NB4 (cell line): ENCODE measurements around the gene TBCC.
"Not testable (repeated sequence)": the region's sequence is repeated elsewhere in the genome, so short reads cannot be mapped to it uniquely, and the experiment has no call there.

Experiments
- DNase-seq: peaks from one replicate; pipeline ENCODE4 v3.0.0; 2010; ENCODE audit warnings: low read depth
- H3K4me3 ChIP-seq: one replicate; pipeline ENCODE4 v1.5.1; 2011; ENCODE audit warnings: mild to moderate bottlenecking, low read depth, low read length, moderate library complexity
- CTCF ChIP-seq: IDR thresholded peaks from one replicate; pipeline ENCODE4 v1.5.1; 2012; ENCODE audit warnings: low read depth, low read length
- MYC ChIP-seq: IDR thresholded peaks from 2 replicates; pipeline ENCODE4 v1.6.1; 2011; ENCODE audit warnings: low read depth, low read length
- POLR2A ChIP-seq: IDR thresholded peaks from 2 replicates; pipeline ENCODE4 v1.6.1; 2011; ENCODE audit warnings: mild to moderate bottlenecking; ENCODE audit not compliant: insufficient read length; ENCODE audit errors: extremely low read depth
- TF ChIP-seq, protein P1 (sequence below): IDR thresholded peaks from 2 replicates; pipeline ENCODE4 v1.6.1; 2011; ENCODE audit warnings: low read depth, low read length

Gene TBCC

GRCh38 chr6:42709871-42710270 is 36.0 kb downstream of the TBCC start:
- H3K4me3 ChIP-seq = no peak overlapping the region
- TF ChIP-seq, protein P1, sequence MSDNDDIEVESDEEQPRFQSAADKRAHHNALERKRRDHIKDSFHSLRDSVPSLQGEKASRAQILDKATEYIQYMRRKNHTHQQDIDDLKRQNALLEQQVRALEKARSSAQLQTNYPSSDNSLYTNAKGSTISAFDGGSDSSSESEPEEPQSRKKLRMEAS = no peak
- no peak for TF ChIP-seq CTCF
- TF ChIP-seq POLR2A = no peak
- no peak for TF ChIP-seq MYC
- no peak for DNase-seq

- TF ChIP-seq CTCF (no peak), POLR2A (no peak), MYC (no peak)
- TF ChIP-seq, protein P1 = no peak
- no peak overlapping the region for H3K4me3 ChIP-seq
- no peak for DNase-seq
These were observed 37.8 kb downstream of the TBCC start for GRCh38 chr6:42708096-42708495.

- TF ChIP-seq POLR2A (no peak), MYC (no peak), CTCF (no peak)
- TF ChIP-seq, protein P1 = no peak
- no peak overlapping the region for H3K4me3 ChIP-seq
- DNase-seq = no peak
These were observed 38.3 kb downstream of the TBCC start for GRCh38 chr6:42707595-42707994.

DNA sequence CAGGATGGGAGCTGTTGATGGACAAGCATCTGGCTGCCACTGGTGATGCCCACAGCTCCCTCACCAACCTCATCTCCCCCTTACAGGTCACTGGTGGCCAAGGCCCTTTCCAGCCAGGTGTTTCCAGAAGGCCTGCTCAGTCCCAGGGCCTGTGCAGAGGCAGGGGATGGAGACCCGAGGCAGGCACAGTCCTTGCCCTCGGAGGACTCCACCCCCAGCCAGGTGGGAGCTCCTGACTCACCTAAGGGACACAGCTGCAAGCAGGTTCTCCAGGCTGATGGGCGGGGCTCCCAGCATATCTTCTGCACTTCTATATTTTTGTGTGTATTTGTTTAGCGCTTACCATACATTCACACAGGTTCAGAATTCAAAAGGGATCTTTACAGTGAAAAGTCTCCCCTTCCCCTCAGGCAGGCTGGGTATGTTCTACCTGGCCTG is 40.9 kb downstream of the TBCC start:
- no peak for DNase-seq
- TF ChIP-seq MYC (no peak), CTCF (no peak), POLR2A (no peak)
- TF ChIP-seq, protein P1 = no peak

GRCh38 chr6:42704251-42704936 is 41.5 kb downstream of the TBCC start:
- DNase-seq = no peak
- H3K4me3 ChIP-seq = no peak overlapping the region
- no peak for TF ChIP-seq POLR2A
- TF ChIP-seq, protein P1 = no peak
- TF ChIP-seq MYC = no peak
- no peak for TF ChIP-seq CTCF

More for the DNA sequence above, 40.9 kb downstream of the TBCC start:
- no peak overlapping the region for H3K4me3 ChIP-seq

DNA sequence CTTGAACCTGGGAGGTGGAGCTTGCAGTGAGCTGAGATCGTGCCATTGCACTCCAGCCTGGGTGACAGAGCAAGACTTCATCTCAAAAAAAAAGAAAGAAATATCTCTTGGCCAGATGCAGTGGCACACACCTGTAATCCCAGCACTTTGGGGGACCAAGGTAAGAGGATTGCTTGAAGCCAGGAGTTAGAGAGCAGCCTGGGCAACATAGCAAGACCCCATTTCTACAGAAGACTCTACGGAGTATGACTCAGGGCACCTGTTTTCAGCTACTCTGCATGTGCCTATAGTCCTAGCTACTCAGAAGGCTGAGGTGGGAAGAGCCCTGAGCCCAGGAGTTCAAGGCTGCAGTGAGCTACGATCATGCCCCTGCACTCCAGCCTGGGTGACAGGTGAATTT is 43.1 kb downstream of the TBCC start:
- not testable (repeated sequence) for DNase-seq

More for the DNA sequence above, 43.1 kb downstream of the TBCC start:
- not testable (repeated sequence) for H3K4me3 ChIP-seq
